Measurements from ENCODE around the gene DCP2.

DNA sequence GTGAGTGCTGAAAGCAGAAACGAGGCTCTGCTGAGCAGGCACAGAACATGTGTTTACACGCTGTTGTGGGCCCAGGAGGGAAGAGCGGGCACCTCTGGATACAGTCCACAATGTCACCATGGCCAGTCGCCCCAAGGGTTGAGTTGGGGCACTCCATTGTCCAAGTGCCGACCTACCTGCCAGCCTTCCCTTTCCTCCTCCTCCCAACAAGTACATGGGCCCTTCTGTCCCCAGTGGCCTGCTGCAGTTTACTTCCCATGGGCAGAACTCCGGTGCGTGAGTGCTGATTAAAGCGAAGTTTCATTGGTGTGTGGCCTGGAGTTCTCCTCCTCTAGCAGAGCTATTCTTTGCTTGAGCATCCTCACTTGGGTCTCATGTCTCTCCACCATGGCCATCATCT lies 50.4 kb downstream of the DCP2 start:
- no peak for TF ChIP-seq CTCF (IDR thresholded peaks at IDR 0.05; ENCODE audit: poor library complexity, severe bottlenecking)
- TF ChIP-seq MXI1 (conservative IDR thresholded peaks at IDR 0.05; ENCODE audit: poor library complexity, severe bottlenecking), result no peak
- no peak for TF ChIP-seq EZH2 (IDR thresholded peaks at IDR 0.05; ENCODE audit: borderline replicate concordance, insufficient read depth, low read length, poor library complexity, severe bottlenecking)
- TF ChIP-seq SMC3 (conservative IDR thresholded peaks at IDR 0.05; ENCODE audit: poor library complexity), result no peak

Measured in neural cell (in vitro differentiated cells).